Measurements from ENCODE around the gene TMEM18.

The TMEM18 gene

DNA sequence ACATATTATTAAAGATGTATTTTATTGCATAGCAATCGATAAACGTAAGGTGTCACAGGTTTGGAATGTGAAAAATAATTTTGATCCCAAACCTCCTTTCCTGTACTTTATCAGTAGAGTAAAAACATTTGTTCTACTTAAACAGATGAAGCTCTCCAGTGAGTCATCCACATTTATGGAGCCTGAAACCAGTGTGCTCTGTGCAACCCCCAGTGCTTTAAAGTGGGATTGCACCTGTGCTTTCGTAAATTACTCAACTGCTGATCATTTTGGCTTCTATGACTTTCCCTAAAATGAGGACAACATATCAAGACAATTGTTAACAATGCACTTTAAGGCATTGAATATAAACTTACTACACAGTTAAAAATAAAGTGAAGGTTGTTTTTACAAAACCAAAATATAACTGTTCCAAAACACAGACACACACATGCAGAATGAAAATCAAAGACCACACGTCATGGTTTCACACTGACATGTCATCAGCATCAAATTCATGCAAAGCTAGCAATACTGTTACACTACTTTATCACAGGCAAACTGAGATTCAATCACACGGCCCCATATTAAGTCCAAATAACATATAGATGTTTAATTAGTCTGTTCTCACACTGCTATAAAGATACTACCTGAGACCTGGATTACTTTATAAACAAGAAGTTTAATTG, 9.7 kb downstream of the TMEM18 start:
- Histone ChIP-seq H3K9me3 (peaks cover 13% of the 10 kb centered on the region), H3K27ac (no peak overlapping the region), H3K27me3 (peaks cover 5% of the 10 kb centered on the region), H3K4me3 (ENCODE audit: low read depth in 1 of 2, low read length in 1 of 2) (no peak overlapping the region), H3K4me1 (ENCODE audit: control insufficient read depth in 1 of 2, insufficient read depth in 1 of 2, low read depth in 1 of 2, low read length in 1 of 2) (no peaks in the 10 kb centered on the region), H3K36me3 (peaks cover 61% of the 10 kb centered on the region)
- TF ChIP-seq CTCF (IDR thresholded peaks at IDR 0.05): no peak

DNA sequence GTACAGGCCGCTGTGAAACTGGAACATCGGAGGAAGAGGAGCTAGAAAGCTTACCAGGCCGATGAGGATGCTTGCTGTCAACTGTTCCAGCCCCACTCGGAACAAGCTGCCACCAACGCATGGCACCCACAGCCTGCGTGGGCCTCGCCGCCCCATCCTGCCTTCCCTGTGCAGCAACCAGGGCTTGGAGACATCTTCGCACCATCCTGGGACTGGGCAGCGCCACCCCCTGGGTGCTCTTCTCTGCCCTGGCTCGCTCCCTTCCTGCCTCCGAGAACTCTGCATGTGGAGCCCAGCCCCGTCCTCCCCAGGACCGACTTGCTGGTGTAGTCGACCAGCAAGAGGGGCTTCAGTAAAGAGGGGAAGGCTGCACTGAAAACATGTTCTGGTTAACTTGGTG, 10.8 kb downstream of the TMEM18 start:
- Histone ChIP-seq H3K36me3 (peaks cover 53% of the 10 kb centered on the region), H3K4me3 (ENCODE audit: low read depth in 1 of 2, low read length in 1 of 2) (no peak overlapping the region), H3K27ac (no peak overlapping the region), H3K27me3 (peaks cover 10% of the 10 kb centered on the region), H3K4me1 (ENCODE audit: control insufficient read depth in 1 of 2, insufficient read depth in 1 of 2, low read depth in 1 of 2, low read length in 1 of 2) (no peaks in the 10 kb centered on the region), H3K9me3 (peaks cover 13% of the 10 kb centered on the region)
- TF ChIP-seq CTCF (IDR thresholded peaks at IDR 0.05): no peak

- peaks cover 46% of the 10 kb centered on the region for H3K36me3 ChIP-seq
- no peaks in the 10 kb centered on the region for H3K4me1 ChIP-seq (ENCODE audit: control insufficient read depth in 1 of 2, insufficient read depth in 1 of 2, low read depth in 1 of 2, low read length in 1 of 2)
- peaks cover 14% of the 10 kb centered on the region for H3K27me3 ChIP-seq
- peaks cover 13% of the 10 kb centered on the region for H3K9me3 ChIP-seq
- no peak overlapping the region for H3K4me3 ChIP-seq (ENCODE audit: low read depth in 1 of 2, low read length in 1 of 2)
- no peak overlapping the region for H3K27ac ChIP-seq
- no peak for TF ChIP-seq CTCF (IDR thresholded peaks at IDR 0.05)
Measured at GRCh38 chr2:665340-666073, 11.7 kb downstream of the TMEM18 start.

GRCh38 chr2:664063-664462, 13.1 kb downstream of the TMEM18 start:
- Histone ChIP-seq H3K4me1 (ENCODE audit: control insufficient read depth in 1 of 2, insufficient read depth in 1 of 2, low read depth in 1 of 2, low read length in 1 of 2) (no peaks in the 10 kb centered on the region), H3K27ac (no peak overlapping the region), H3K9me3 (peaks cover 13% of the 10 kb centered on the region), H3K36me3 (peaks cover 32% of the 10 kb centered on the region), H3K4me3 (ENCODE audit: low read depth in 1 of 2, low read length in 1 of 2) (no peak overlapping the region), H3K27me3 (peaks cover 14% of the 10 kb centered on the region)
- no peak for TF ChIP-seq CTCF (IDR thresholded peaks at IDR 0.05)

GRCh38 chr2:663221-663620, 14.0 kb downstream of the TMEM18 start:
- Histone ChIP-seq H3K27ac (no peak overlapping the region), H3K4me1 (ENCODE audit: control insufficient read depth in 1 of 2, insufficient read depth in 1 of 2, low read depth in 1 of 2, low read length in 1 of 2) (no peaks in the 10 kb centered on the region), H3K4me3 (ENCODE audit: low read depth in 1 of 2, low read length in 1 of 2) (no peak overlapping the region), H3K36me3 (peaks cover 24% of the 10 kb centered on the region), H3K27me3 (peaks cover 14% of the 10 kb centered on the region), H3K9me3 (peaks cover 13% of the 10 kb centered on the region)
- TF ChIP-seq CTCF (IDR thresholded peaks at IDR 0.05): no peak

All from neutrophil (primary cell).